ENCODE results near the gene HLF. TPM values are rescaled to one million over a fixed set of nuclear protein-coding genes. Genes with fewer than 3 reads are reported as not detected.
A peak's percentile ranks its signal among the peaks of the same experiment; 100 is the strongest.

Gene HLF
- total RNA-seq, 4 donors from 2014 or later: 7.7 to 14.8 (median 10.4) TPM

DNA sequence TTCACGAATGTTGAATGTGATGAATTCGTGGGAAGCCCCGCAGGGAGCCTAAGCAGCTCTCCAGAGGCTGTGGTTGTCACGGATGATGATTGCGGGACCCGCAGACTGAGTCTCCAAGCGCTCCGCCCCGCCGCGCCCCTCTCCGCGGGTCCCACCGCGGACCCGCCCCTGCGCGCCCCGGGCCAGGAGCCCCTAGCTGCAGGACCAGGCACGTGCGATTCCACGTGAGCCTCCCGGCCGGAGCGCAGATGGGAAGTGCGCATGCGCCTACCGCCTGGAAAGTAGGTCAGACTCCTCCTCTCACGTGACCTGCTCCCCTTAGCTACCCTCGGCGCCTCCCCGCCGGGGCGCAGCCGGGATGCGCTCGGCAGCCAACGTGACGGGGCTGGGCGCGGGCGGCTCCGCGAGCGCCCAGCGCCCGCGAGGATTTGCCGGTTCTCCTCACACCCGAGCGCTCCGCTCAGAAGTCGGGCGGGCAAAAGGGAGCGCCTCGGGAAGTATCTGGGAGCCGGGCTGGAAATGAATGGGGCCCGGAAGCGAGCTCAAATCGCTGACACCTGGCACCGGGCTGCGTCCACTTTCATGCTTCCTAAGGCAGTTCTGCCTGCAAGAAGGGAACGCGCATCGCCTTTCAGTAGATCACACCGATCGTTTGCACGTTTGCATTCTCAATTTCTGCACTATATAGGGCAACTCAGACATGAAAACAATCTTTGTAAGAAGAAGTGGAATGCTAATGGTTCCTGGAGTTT is 26.4 kb upstream of the HLF start:
- ATAC-seq: peak; percentile 96 to 97
- intact Hi-C loops (cut with DNase I; ENCODE audit: low total_unique reads): loop anchor here (1.0 to 10.0 kb wide), 5 partner anchors 26 to 274 kb away; partner anchors contain the start of genes COX11, HLF, MMD and STXBP4

DNA sequence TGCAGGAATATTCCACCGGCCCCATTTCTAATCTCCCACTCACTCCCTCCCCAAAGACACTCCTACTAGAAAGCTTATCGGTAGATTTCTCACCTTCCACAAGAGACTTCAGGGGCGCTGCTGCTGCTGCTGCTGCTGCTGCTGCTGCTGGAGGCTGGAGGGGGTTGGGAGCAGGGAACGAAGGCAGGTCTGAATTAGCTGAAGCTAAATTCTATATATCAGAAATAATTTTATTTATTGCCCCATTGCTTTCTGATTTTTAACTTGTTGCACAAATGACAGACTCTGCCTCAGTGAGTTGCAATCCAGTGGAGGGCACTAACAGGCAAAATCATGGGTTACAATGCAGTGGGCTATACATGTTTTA is 25.8 kb upstream of the HLF start:
- H3K27me3 ChIP-seq: no peaks in the 10 kb centered on the region
- peaks cover 10 to 11% of the 10 kb centered on the region in 2 donors for H3K4me1 ChIP-seq
- ATAC-seq (peak; percentile 31 to 37), DNase-seq (no peak)
- H3K27ac ChIP-seq: peak overlapping the region; percentile 74 to 86 (median 82)
- H3K36me3 ChIP-seq: no peaks in the 10 kb centered on the region
- intact Hi-C loops (cut with DNase I; ENCODE audit: low total_unique reads): loop anchor here (1.0 to 10.0 kb wide), 5 partner anchors 25 to 274 kb away; partner anchors contain the start of genes COX11, HLF, MMD and STXBP4
- TF ChIP-seq, protein P1, sequence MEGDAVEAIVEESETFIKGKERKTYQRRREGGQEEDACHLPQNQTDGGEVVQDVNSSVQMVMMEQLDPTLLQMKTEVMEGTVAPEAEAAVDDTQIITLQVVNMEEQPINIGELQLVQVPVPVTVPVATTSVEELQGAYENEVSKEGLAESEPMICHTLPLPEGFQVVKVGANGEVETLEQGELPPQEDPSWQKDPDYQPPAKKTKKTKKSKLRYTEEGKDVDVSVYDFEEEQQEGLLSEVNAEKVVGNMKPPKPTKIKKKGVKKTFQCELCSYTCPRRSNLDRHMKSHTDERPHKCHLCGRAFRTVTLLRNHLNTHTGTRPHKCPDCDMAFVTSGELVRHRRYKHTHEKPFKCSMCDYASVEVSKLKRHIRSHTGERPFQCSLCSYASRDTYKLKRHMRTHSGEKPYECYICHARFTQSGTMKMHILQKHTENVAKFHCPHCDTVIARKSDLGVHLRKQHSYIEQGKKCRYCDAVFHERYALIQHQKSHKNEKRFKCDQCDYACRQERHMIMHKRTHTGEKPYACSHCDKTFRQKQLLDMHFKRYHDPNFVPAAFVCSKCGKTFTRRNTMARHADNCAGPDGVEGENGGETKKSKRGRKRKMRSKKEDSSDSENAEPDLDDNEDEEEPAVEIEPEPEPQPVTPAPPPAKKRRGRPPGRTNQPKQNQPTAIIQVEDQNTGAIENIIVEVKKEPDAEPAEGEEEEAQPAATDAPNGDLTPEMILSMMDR (IDR thresholded peaks at IDR 0.05 in 4 of 5, conservative IDR thresholded peaks at IDR 0.05 in 1 of 5): no peak
- no peak for TF ChIP-seq POLR2A (IDR thresholded peaks at IDR 0.05)
- H3K4me3 ChIP-seq: peak overlapping the region; percentile 56 to 67 (median 61)
- in situ Hi-C loops (cut with MboI; ENCODE audit: low sequenced_read_pairs in 4 of 4): no loop called here
- H3K9me3 ChIP-seq: no peaks in the 10 kb centered on the region

More for the DNA sequence above, 26.4 kb upstream of the HLF start:
- no peaks in the 10 kb centered on the region for H3K9me3 ChIP-seq
- no peaks in the 10 kb centered on the region for H3K36me3 ChIP-seq
- in situ Hi-C loops (cut with MboI; ENCODE audit: low sequenced_read_pairs in 4 of 4): no loop called here
- peak in 1 of 2 donors; percentile 68 for TF ChIP-seq POLR2A (IDR thresholded peaks at IDR 0.05)
- TF ChIP-seq, protein P1 (IDR thresholded peaks at IDR 0.05 in 4 of 5, conservative IDR thresholded peaks at IDR 0.05 in 1 of 5): peak in 3 of 5 experiments; percentile 12 to 21 (median 21)
- H3K27me3 ChIP-seq: no peaks in the 10 kb centered on the region
- DNase-seq: peak; percentile 86 to 92
- peaks cover 10 to 11% of the 10 kb centered on the region in 2 donors for H3K4me1 ChIP-seq
- peak overlapping the region; percentile 74 to 86 (median 82) for H3K27ac ChIP-seq
- H3K4me3 ChIP-seq: peak overlapping the region; percentile 56 to 67 (median 61)

DNA sequence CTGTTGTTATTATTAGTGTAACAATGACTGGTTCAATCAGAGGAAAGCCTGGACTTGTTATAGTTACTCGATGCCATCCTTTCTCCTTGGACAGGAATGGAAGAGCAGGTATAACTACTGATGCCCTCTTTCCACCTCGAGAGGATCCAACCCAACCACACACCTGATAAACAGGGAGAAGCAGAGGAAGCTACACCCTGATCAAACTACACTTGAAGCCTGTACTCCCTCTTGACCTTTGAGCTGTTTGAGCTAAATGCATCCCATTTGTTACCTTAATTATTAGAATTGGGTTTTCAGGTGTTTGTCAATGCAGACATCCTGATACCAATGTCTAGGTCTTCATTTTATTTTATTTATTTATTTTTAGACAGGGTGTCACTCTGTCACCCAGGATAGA is 23.7 kb upstream of the HLF start:
- no peak overlapping the region for H3K27ac ChIP-seq
- H3K4me3 ChIP-seq: no peak overlapping the region
- no peaks in the 10 kb centered on the region for H3K36me3 ChIP-seq
- no peak for ATAC-seq
- H3K27me3 ChIP-seq: no peaks in the 10 kb centered on the region
- no peaks in the 10 kb centered on the region for H3K9me3 ChIP-seq
- H3K4me1 ChIP-seq: peaks cover 10 to 11% of the 10 kb centered on the region in 2 donors
- DNase-seq: no peak
- TF ChIP-seq, protein P1 (IDR thresholded peaks at IDR 0.05 in 4 of 5, conservative IDR thresholded peaks at IDR 0.05 in 1 of 5): no peak
- no peak for TF ChIP-seq POLR2A (IDR thresholded peaks at IDR 0.05)
- in situ Hi-C loops (cut with MboI; ENCODE audit: low sequenced_read_pairs in 4 of 4) (no loop called here), intact Hi-C loops (cut with DNase I; ENCODE audit: low total_unique reads) (no loop called here)

DNA sequence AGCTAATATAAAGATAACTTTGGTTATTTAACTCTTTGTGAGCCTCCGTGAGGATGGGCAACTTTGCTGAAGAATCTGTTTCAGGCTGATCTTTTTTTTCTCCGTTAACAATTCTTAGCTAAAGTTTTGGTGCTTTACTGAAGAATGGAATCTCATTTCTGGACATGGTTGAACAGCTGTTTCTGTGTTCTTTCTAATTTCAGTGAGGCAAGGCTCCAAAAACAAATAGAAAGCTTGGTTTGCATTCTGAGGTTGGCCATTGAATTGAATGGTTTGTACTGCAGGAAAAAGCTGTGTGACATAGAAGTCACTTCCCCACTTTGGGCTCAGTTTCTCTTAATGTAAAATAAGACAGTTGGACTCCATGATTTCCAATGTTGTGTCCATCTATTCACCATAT is 22.3 kb upstream of the HLF start:
- H3K4me3 ChIP-seq: no peak overlapping the region
- in situ Hi-C loops (cut with MboI; ENCODE audit: low sequenced_read_pairs in 4 of 4): no loop called here
- no peak overlapping the region for H3K27ac ChIP-seq
- no peaks in the 10 kb centered on the region for H3K9me3 ChIP-seq
- no peak for ATAC-seq
- intact Hi-C loops (cut with DNase I; ENCODE audit: low total_unique reads): no loop called here
- no peaks in the 10 kb centered on the region for H3K36me3 ChIP-seq
- no peak for DNase-seq
- TF ChIP-seq, protein P1 (IDR thresholded peaks at IDR 0.05 in 4 of 5, conservative IDR thresholded peaks at IDR 0.05 in 1 of 5): no peak
- no peak for TF ChIP-seq POLR2A (IDR thresholded peaks at IDR 0.05)
- no peaks in the 10 kb centered on the region for H3K27me3 ChIP-seq
- peaks cover 10 to 11% of the 10 kb centered on the region in 2 donors for H3K4me1 ChIP-seq

Measured in gastrocnemius medialis (tissue), 4 donors.